SK-N-SH treated with all-trans-retinoic acid at 6 μM for 48 hours (cell line): ENCODE data around the gene DNAH9.

Source experiments
- ATAC-seq: fragments of 200-7000 bp; cut with Tn5 transposase; 3 replicates; pipeline ENCODE4 v1.9.1; 2020; ENCODE audit warnings: mild to moderate bottlenecking, moderate library complexity
- ARNTL ChIP-seq: fragments of 450-650 bp; formaldehyde crosslinking; IDR thresholded peaks from 2 replicates; pipeline ENCODE4 v1.5.0; 2020; ENCODE audit warnings: low read depth, mild to moderate bottlenecking, moderate library complexity, borderline replicate concordance
- CREB5 ChIP-seq: fragments of 250-450 bp; sonication (Bioruptor Pico); IDR thresholded peaks from 2 replicates; pipeline ENCODE4 v1.5.1; 2020; ENCODE audit warnings: low read depth, mild to moderate bottlenecking, moderate library complexity
- CSRNP3 ChIP-seq: fragments of 250-450 bp; sonication (Bioruptor Pico); IDR thresholded peaks from 2 replicates; pipeline ENCODE4 v1.5.1; 2021; ENCODE audit warnings: mild to moderate bottlenecking, moderate library complexity
- ESRRG ChIP-seq: fragments of 250-450 bp; sonication (Bioruptor Pico); IDR thresholded peaks from 2 replicates; pipeline ENCODE4 v1.6.1; 2021; ENCODE audit warnings: mild to moderate bottlenecking
- GLIS3 ChIP-seq: fragments of 250-450 bp; sonication (Bioruptor Pico); IDR thresholded peaks from 2 replicates; pipeline ENCODE4 v1.5.0; 2020; ENCODE audit warnings: mild to moderate bottlenecking, moderate library complexity
- ISL1 ChIP-seq: fragments of 250-450 bp; sonication (Bioruptor Pico); IDR thresholded peaks from 2 replicates; pipeline ENCODE4 v2.1.2; 2022; ENCODE audit warnings: mild to moderate bottlenecking, moderate library complexity
- OSR1 ChIP-seq: fragments of 250-450 bp; sonication (Bioruptor Pico); IDR thresholded peaks from 2 replicates; pipeline ENCODE4 v1.8.0; 2022; ENCODE audit warnings: moderate library complexity, mild to moderate bottlenecking, inconsistent platforms
- PATZ1 ChIP-seq: fragments of 250-450 bp; sonication (Bioruptor Pico); IDR thresholded peaks from 2 replicates; pipeline ENCODE4 v1.8.0; 2020; ENCODE audit warnings: mild to moderate bottlenecking, moderate library complexity, borderline replicate concordance
- POU6F1 ChIP-seq: fragments of 250-450 bp; sonication (Bioruptor Pico); IDR thresholded peaks from 2 replicates; pipeline ENCODE4 v1.8.0; 2021; ENCODE audit warnings: low read depth, mild to moderate bottlenecking, moderate library complexity, borderline replicate concordance
- PPARA ChIP-seq: fragments of 250-450 bp; sonication (Bioruptor Pico); IDR thresholded peaks from 2 replicates; pipeline ENCODE4 v1.5.0; 2020; ENCODE audit warnings: mild to moderate bottlenecking, borderline replicate concordance
- RARB ChIP-seq: fragments of 250-450 bp; sonication (Bioruptor Pico); IDR thresholded peaks from 2 replicates; pipeline ENCODE4 v1.8.0; 2021; ENCODE audit warnings: mild to moderate bottlenecking, moderate library complexity
- SNAI2 ChIP-seq: fragments of 250-450 bp; sonication (Bioruptor Pico); IDR thresholded peaks from 2 replicates; pipeline ENCODE4 v1.5.0; 2020; ENCODE audit warnings: mild to moderate bottlenecking, moderate library complexity
- TOX ChIP-seq: fragments of 250-450 bp; sonication (Bioruptor Pico); IDR thresholded peaks from 2 replicates; pipeline ENCODE4 v1.8.0; 2021; ENCODE audit warnings: mild to moderate bottlenecking, moderate library complexity, borderline replicate concordance
- ZC3H10 ChIP-seq: fragments of 250-450 bp; sonication (Bioruptor Pico); IDR thresholded peaks from 2 replicates; pipeline ENCODE4 v1.5.1; 2021; ENCODE audit warnings: mild to moderate bottlenecking, moderate library complexity
- ZFP3 ChIP-seq: fragments of 250-450 bp; sonication (Bioruptor Pico); IDR thresholded peaks from 2 replicates; pipeline ENCODE4 v1.5.0; 2020; ENCODE audit warnings: mild to moderate bottlenecking, moderate library complexity
- ZNF565 ChIP-seq: fragments of 450-650 bp; formaldehyde crosslinking; conservative IDR thresholded peaks from 2 replicates; pipeline ENCODE4 v1.5.0; 2020; ENCODE audit warnings: low read depth, mild to moderate bottlenecking, moderate library complexity
- ZNF70 ChIP-seq: fragments of 450-650 bp; formaldehyde crosslinking; IDR thresholded peaks from 2 replicates; pipeline ENCODE4 v1.5.0; 2020; ENCODE audit warnings: mild to moderate bottlenecking, moderate library complexity
- ZNF8 ChIP-seq: fragments of 450-650 bp; formaldehyde crosslinking; IDR thresholded peaks from 2 replicates; pipeline ENCODE4 v1.5.0; 2020; ENCODE audit warnings: mild to moderate bottlenecking, moderate library complexity

Gene DNAH9

GRCh38 chr17:11813278-11813677 lies 215.0 kb downstream of the DNAH9 start:
- no peak for ATAC-seq

GRCh38 chr17:11813871-11814270 lies 215.6 kb downstream of the DNAH9 start:
- TF ChIP-seq ZNF8 (CRISPR knock-in tag) = no peak
- no peak for ATAC-seq

More at GRCh38 chr17:11813278-11813677, 215.0 kb downstream of the DNAH9 start:
- TF ChIP-seq ZNF8 (CRISPR knock-in tag) (no peak), PPARA (CRISPR knock-in tag) (no peak), CREB5 (CRISPR knock-in tag) (no peak), ZC3H10 (CRISPR knock-in tag) (no peak), RARB (CRISPR knock-in tag) (no peak), ESRRG (CRISPR knock-in tag) (no peak), PATZ1 (CRISPR knock-in tag) (no peak), GLIS3 (CRISPR knock-in tag) (no peak)

GRCh38 chr17:11814655-11815262 lies 216.5 kb downstream of the DNAH9 start:
- no peak for ATAC-seq
- TF ChIP-seq POU6F1 (CRISPR knock-in tag) (no peak), ZNF70 (no peak), ZNF565 (CRISPR knock-in tag) (no peak), CSRNP3 (CRISPR knock-in tag) (no peak), TOX (no peak), GLIS3 (CRISPR knock-in tag) (no peak), ZNF8 (CRISPR knock-in tag) (no peak), ZFP3 (CRISPR knock-in tag) (no peak), PATZ1 (CRISPR knock-in tag) (no peak), ZC3H10 (CRISPR knock-in tag) (no peak), ESRRG (CRISPR knock-in tag) (no peak), SNAI2 (CRISPR knock-in tag) (no peak), PPARA (CRISPR knock-in tag) (no peak)

GRCh38 chr17:11816409-11816808 lies 218.1 kb downstream of the DNAH9 start:
- TF ChIP-seq ZFP3 (CRISPR knock-in tag) = no peak
- TF ChIP-seq ARNTL (CRISPR knock-in tag) = no peak
- TF ChIP-seq CSRNP3 (CRISPR knock-in tag) = no peak
- no peak for TF ChIP-seq PATZ1 (CRISPR knock-in tag)
- no peak for TF ChIP-seq ISL1 (CRISPR knock-in tag)
- TF ChIP-seq CREB5 (CRISPR knock-in tag) = no peak
- TF ChIP-seq ZNF70 = no peak
- TF ChIP-seq POU6F1 (CRISPR knock-in tag) = no peak
- TF ChIP-seq OSR1 (CRISPR knock-in tag) = no peak
- no peak for TF ChIP-seq TOX
- ATAC-seq = no peak
